Loucy (cell line): Measurements from ENCODE around the gene KIAA0930.

Experiments used
- H2AFZ ChIP-seq: fragments of 200-600 bp; sonication (generic); 2 replicates; pipeline ENCODE4 v1.6.0; 2016; ENCODE audit warnings: antibody characterized with exemption, mild to moderate bottlenecking, low read length, moderate library complexity
- H3F3A ChIP-seq: fragments of 200-600 bp; 2 replicates; pipeline ENCODE4 v1.6.0; 2016; ENCODE audit warnings: antibody characterized with exemption, low read depth, mild to moderate bottlenecking
- H3K27me3 ChIP-seq: fragments of 200-600 bp; sonication (generic); 2 replicates; pipeline ENCODE4 v1.6.1; 2014; ENCODE audit warnings: low read length, mild to moderate bottlenecking; ENCODE audit not compliant: insufficient read depth, poor library complexity, severe bottlenecking
- H3K36me3 ChIP-seq: fragments of 200-600 bp; sonication (generic); 2 replicates; pipeline ENCODE4 v1.6.1; 2016; ENCODE audit warnings: low read length; ENCODE audit not compliant: insufficient read depth
- H3K4me1 ChIP-seq: fragments of 200-600 bp; sonication (generic); 2 replicates; pipeline ENCODE4 v1.5.1; 2014; ENCODE audit warnings: low read length, mild to moderate bottlenecking; ENCODE audit not compliant: insufficient read depth, poor library complexity, severe bottlenecking
- H3K4me2 ChIP-seq: fragments of 200-600 bp; sonication (generic); 2 replicates; pipeline ENCODE4 v1.6.0; 2014; ENCODE audit warnings: antibody characterized with exemption, low read length, low read depth, mild to moderate bottlenecking; ENCODE audit not compliant: poor library complexity, severe bottlenecking
- H3K4me3 ChIP-seq: fragments of 200-600 bp; sonication (generic); 2 replicates; pipeline ENCODE4 v1.5.1; 2014; ENCODE audit warnings: low read length, mild to moderate bottlenecking, mixed read lengths; ENCODE audit not compliant: poor library complexity, severe bottlenecking
- H3K79me2 ChIP-seq: fragments of 200-600 bp; sonication (generic); 2 replicates; pipeline ENCODE4 v1.6.1; 2014; ENCODE audit warnings: low read length; ENCODE audit not compliant: insufficient read depth
- H3K9ac ChIP-seq: fragments of 200-600 bp; sonication (generic); 2 replicates; pipeline ENCODE4 v1.6.0; 2014; ENCODE audit warnings: mild to moderate bottlenecking, low read depth, low read length, moderate library complexity; ENCODE audit not compliant: poor library complexity, severe bottlenecking
- H3K9me2 ChIP-seq: fragments of 200-600 bp; sonication (generic); replicated peaks from 2 replicates; pipeline ENCODE4 v1.6.1; 2016; ENCODE audit warnings: low read depth, low read length, mixed read lengths
- H3K9me3 ChIP-seq: fragments of 200-600 bp; sonication (generic); 2 replicates; pipeline ENCODE4 v1.6.1; 2014; ENCODE audit warnings: mild to moderate bottlenecking, antibody characterized with exemption, low read length, low read depth; ENCODE audit not compliant: insufficient read depth
- H4K20me1 ChIP-seq: fragments of 200-600 bp; sonication (generic); 2 replicates; pipeline ENCODE4 v1.6.0; 2014; ENCODE audit warnings: antibody characterized with exemption, low read length, mild to moderate bottlenecking; ENCODE audit not compliant: insufficient read depth, poor library complexity, severe bottlenecking
- CTCF ChIP-seq: fragments of 200-600 bp; sonication (generic); conservative IDR thresholded peaks from 2 replicates; pipeline ENCODE4 v1.5.1; 2014; ENCODE audit warnings: mild to moderate bottlenecking, antibody characterized with exemption, low read length
- EZH2phosphoT487 ChIP-seq: fragments of 200-600 bp; IDR thresholded peaks from 2 replicates; pipeline ENCODE4 v1.6.1; 2018; ENCODE audit warnings: antibody characterized with exemption, mild to moderate bottlenecking, moderate library complexity, borderline replicate concordance

Gene KIAA0930

GRCh38 chr22:45180146-45180679 is 60.5 kb downstream of the KIAA0930 start:
- no peaks in the 10 kb centered on the region for H3K9me3 ChIP-seq
- peaks cover 18% of the 10 kb centered on the region for H3K4me1 ChIP-seq
- peaks cover 93% of the 10 kb centered on the region for H3K36me3 ChIP-seq
- H3K27me3 ChIP-seq, result no peaks in the 10 kb centered on the region
- peaks cover 67% of the 10 kb centered on the region for H4K20me1 ChIP-seq
- H3K4me2 ChIP-seq, result peak overlapping the region; percentile 18
- H3K9ac ChIP-seq, result no peak overlapping the region
- H3F3A ChIP-seq, result no peaks in the 10 kb centered on the region
- TF ChIP-seq EZH2phosphoT487 (no peak), CTCF (no peak)
- no peak overlapping the region for H2AFZ ChIP-seq
- peaks cover 79% of the 10 kb centered on the region for H3K79me2 ChIP-seq
- H3K9me2 ChIP-seq, result no peaks in the 10 kb centered on the region
- H3K4me3 ChIP-seq, result no peak overlapping the region

DNA sequence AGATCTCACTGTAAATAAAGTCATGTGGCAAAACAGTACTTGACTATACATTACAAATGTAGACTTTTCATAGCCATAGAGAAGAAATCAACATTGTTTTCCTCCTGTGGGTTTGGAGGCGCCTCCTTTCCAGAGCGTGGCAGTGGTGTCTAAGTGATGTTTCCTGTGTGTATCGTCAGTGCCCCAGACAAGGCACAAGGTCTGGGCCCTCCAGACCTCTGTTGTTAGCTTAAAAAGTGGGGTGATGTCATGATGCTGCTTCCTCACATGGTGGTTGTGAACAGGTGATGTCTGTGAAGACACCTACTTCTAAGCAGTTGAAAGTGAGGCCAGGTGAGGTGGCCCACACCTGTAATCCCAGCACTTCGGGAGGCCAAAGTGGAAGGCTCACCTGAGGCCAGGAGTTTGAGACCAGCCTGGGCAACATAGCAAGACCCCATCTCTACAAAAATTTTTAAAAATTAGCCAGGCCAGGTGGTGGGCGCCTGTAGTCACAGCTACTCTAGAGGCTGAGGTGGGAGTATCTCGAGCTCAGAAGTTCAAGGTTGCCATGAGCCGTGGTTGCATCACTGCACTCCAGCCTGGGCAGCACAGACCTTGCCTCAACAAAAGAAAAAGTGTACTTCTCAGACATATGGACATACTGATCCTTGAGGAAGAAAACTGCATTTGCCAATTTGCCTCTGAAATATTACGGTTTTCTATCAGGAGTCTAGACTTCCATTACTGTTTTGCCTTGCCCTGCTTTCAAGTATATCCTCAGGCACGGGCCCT is 61.2 kb downstream of the KIAA0930 start:
- no peaks in the 10 kb centered on the region for H3K9me2 ChIP-seq
- no peaks in the 10 kb centered on the region for H3K9me3 ChIP-seq
- peaks cover 25% of the 10 kb centered on the region for H3K4me1 ChIP-seq
- peaks cover 87% of the 10 kb centered on the region for H3K79me2 ChIP-seq
- no peak overlapping the region for H3K9ac ChIP-seq
- TF ChIP-seq EZH2phosphoT487, result no peak
- TF ChIP-seq CTCF, result no peak
- no peaks in the 10 kb centered on the region for H3K27me3 ChIP-seq
- peak overlapping the region; percentile 18 for H3K4me2 ChIP-seq
- H2AFZ ChIP-seq, result no peak overlapping the region
- H3K4me3 ChIP-seq, result no peak overlapping the region
- H4K20me1 ChIP-seq, result peaks cover 75% of the 10 kb centered on the region
- peaks cover 93% of the 10 kb centered on the region for H3K36me3 ChIP-seq
- no peaks in the 10 kb centered on the region for H3F3A ChIP-seq

DNA sequence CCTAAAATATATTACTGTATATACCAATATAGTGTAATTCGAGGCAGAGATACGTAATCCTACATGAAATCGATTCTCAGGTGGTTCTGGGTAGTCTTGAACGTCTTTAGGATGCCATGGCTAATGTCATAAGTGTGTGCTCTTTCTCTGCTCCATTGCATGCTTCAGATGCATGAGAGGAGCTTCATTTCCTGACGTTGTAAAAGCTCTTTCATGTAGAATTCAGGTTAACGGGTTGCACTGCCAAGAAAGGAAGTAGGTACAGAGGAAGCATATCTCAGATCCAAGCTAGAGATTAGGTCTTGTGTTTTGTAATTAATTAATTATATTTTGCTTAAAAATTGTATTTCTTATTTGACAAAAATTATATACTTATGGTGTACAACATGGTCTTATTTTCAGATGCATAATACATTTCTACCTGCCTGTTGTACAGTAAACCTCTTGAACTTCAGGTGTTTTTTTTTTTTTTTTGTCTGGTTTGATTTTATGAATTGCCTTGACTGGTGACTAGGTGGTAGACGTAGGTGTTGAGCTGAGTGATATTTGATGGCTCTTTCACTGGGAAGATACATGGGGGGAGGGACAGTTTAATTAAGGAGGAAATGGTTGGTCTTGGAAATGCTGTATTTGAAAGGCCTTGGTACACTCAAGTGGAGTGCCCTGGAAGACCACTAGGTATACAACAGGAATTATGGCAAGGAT is 67.7 kb downstream of the KIAA0930 start:
- Histone ChIP-seq H3K36me3 (peaks cover 89% of the 10 kb centered on the region), H4K20me1 (peaks cover 72% of the 10 kb centered on the region), H3K4me3 (peak overlapping the region; percentile 70), H2AFZ (no peak overlapping the region), H3K9me3 (no peaks in the 10 kb centered on the region), H3K27me3 (no peaks in the 10 kb centered on the region), H3K9me2 (no peaks in the 10 kb centered on the region), H3K9ac (peak overlapping the region; percentile 67), H3K79me2 (peaks cover 94% of the 10 kb centered on the region), H3K4me1 (peaks cover 76% of the 10 kb centered on the region), H3F3A (peaks cover 26% of the 10 kb centered on the region), H3K4me2 (peak overlapping the region; percentile 77)
- TF ChIP-seq EZH2phosphoT487, result no peak
- TF ChIP-seq CTCF, result no peak
